ENCODE measurements around the gene USP17L12. TPM values are rescaled to one million over a fixed set of nuclear protein-coding genes. Genes with fewer than 3 reads are reported as not detected.
"Not testable (repeated sequence)": the region's sequence is repeated elsewhere in the genome, so short reads cannot be mapped to it uniquely, and the experiment has no call there.

The USP17L12 gene
- total and polyA plus RNA-seq, 2 donors = not detected

DNA sequence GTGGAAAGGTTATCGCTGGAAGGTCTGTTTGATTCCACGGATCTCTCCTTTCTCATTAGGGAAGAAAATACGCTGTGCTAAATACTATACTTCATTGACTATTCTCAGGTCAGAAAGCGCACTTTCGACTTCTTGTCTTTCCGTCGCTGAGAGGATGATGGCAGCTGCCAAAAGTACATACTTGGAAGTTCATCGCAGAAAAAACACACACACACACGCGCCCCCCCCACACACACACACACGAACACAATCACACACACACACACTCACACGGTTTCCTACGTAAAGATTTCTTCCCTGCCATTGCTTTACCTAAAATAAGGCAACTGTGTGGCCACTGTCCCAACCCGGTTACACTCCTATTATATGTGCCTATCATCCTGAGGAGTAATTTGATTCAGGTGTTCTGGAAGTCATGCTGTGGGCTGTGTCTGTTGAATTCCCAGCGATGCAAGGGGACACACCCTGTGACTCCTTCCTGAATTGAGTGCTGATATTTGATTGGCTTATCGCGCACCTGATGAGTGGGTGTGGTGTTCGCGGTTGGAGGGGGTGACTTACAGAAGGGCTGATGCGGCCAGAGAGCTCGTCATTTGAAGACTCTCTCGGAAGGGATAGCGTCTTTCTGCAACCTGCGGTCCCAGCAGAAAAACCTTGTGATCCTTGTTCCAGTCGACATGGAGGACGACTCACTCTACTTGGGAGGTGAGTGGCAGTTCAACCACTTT lies 28.2 kb downstream of the USP17L12 start, which contains the start of gene USP17L18:
Gene USP17L18 (plus strand): TSS at position 678 of the 728 bp plus-strand sequence. CDS start 0 bp downstream, at position 678.
- H3K9me3 ChIP-seq (ENCODE audit: control insufficient read depth in 2 of 2, insufficient read depth in 1 of 2, low read length in 1 of 2); H3K4me3 ChIP-seq (ENCODE audit: low read length in 2 of 2); H3K27me3 ChIP-seq (ENCODE audit: control insufficient read depth in 2 of 2, insufficient read depth in 1 of 2, low read length in 1 of 2); H3K27ac ChIP-seq (ENCODE audit: low read depth in 1 of 2, low read length in 1 of 2); H3K36me3 ChIP-seq (ENCODE audit: control insufficient read depth in 2 of 2, insufficient read depth in 2 of 2, low read length in 1 of 2); H3K4me1 ChIP-seq (ENCODE audit: control insufficient read depth in 2 of 2, insufficient read depth in 2 of 2, low read length in 2 of 2): not testable (repeated sequence)
- WGBS = 85% methylated on average over 14 of the region's 26 CpGs
- peak in 3 of 9 donors; percentile 0 to 2 (median 0) for DNase-seq (ENCODE audit: low read depth in 6 of 9, low spot score in 9 of 9)

DNA sequence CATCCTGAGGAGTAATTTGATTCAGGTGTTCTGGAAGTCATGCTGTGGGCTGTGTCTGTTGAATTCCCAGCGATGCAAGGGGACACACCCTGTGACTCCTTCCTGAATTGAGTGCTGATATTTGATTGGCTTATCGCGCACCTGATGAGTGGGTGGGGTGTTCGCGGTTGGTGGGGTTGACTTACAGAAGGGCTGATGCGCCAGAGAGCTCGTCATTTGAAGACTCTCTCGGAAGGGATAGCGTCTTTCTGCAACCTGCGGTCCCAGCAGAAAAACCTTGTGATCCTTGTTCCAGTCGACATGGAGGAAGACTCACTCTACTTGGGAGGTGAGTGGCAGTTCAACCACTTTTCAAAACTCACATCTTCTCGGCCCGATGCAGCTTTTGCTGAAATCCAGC lies 33.1 kb downstream of the USP17L12 start, which contains the start of gene USP17L19:
Gene USP17L19 (plus strand): TSS at position 301 of the 400 bp plus-strand sequence. CDS start 0 bp downstream, at position 301.
- not testable (repeated sequence) for H3K36me3 ChIP-seq (ENCODE audit: control insufficient read depth in 2 of 2, insufficient read depth in 2 of 2, low read length in 1 of 2); H3K9me3 ChIP-seq (ENCODE audit: control insufficient read depth in 2 of 2, insufficient read depth in 1 of 2, low read length in 1 of 2); H3K27ac ChIP-seq (ENCODE audit: low read depth in 1 of 2, low read length in 1 of 2); H3K27me3 ChIP-seq (ENCODE audit: control insufficient read depth in 2 of 2, insufficient read depth in 1 of 2, low read length in 1 of 2); DNase-seq (ENCODE audit: low read depth in 6 of 9, low spot score in 9 of 9); H3K4me1 ChIP-seq (ENCODE audit: control insufficient read depth in 2 of 2, insufficient read depth in 2 of 2, low read length in 2 of 2); H3K4me3 ChIP-seq (ENCODE audit: low read length in 2 of 2)
- WGBS = no CpG with 5 or more reads among the region's 13 CpGs

DNA sequence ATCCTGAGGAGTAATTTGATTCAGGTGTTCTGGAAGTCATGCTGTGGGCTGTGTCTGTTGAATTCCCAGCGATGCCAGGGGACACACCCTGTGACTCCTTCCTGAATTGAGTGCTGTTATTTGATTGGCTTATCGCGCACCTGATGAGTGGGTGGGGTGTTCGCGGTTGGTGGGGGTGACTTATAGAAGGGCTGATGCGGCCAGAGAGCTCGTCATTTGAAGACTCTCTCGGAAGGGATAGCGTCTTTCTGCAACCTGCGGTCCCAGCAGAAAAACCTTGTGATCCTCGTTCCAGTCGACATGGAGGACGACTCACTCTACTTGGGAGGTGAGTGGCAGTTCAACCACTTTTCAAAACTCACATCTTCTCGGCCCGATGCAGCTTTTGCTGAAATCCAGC lies 37.9 kb downstream of the USP17L12 start, which contains the start of gene USP17L20:
Gene USP17L20 (plus strand): TSS at position 301 of the 400 bp plus-strand sequence. CDS start 0 bp downstream, at position 301.
- H3K4me3 ChIP-seq (ENCODE audit: low read length in 2 of 2); H3K27ac ChIP-seq (ENCODE audit: low read depth in 1 of 2, low read length in 1 of 2); H3K9me3 ChIP-seq (ENCODE audit: control insufficient read depth in 2 of 2, insufficient read depth in 1 of 2, low read length in 1 of 2); H3K4me1 ChIP-seq (ENCODE audit: control insufficient read depth in 2 of 2, insufficient read depth in 2 of 2, low read length in 2 of 2); DNase-seq (ENCODE audit: low read depth in 6 of 9, low spot score in 9 of 9); H3K27me3 ChIP-seq (ENCODE audit: control insufficient read depth in 2 of 2, insufficient read depth in 1 of 2, low read length in 1 of 2); H3K36me3 ChIP-seq (ENCODE audit: control insufficient read depth in 2 of 2, insufficient read depth in 2 of 2, low read length in 1 of 2): not testable (repeated sequence)
- WGBS = no CpG with 5 or more reads among the region's 15 CpGs

DNA sequence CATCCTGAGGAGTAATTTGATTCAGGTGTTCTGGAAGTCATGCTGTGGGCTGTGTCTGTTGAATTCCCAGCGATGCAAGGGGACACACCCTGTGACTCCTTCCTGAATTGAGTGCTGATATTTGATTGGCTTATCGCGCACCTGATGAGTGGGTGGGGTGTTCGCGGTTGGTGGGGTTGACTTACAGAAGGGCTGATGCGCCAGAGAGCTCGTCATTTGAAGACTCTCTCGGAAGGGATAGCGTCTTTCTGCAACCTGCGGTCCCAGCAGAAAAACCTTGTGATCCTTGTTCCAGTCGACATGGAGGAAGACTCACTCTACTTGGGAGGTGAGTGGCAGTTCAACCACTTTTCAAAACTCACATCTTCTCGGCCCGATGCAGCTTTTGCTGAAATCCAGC lies 42.6 kb downstream of the USP17L12 start, which contains the start of gene USP17L21:
Gene USP17L21 (plus strand): TSS at position 301 of the 400 bp plus-strand sequence. CDS start 0 bp downstream, at position 301.
- H3K4me3 ChIP-seq (ENCODE audit: low read length in 2 of 2); H3K4me1 ChIP-seq (ENCODE audit: control insufficient read depth in 2 of 2, insufficient read depth in 2 of 2, low read length in 2 of 2); DNase-seq (ENCODE audit: low read depth in 6 of 9, low spot score in 9 of 9); H3K27me3 ChIP-seq (ENCODE audit: control insufficient read depth in 2 of 2, insufficient read depth in 1 of 2, low read length in 1 of 2); H3K27ac ChIP-seq (ENCODE audit: low read depth in 1 of 2, low read length in 1 of 2); H3K36me3 ChIP-seq (ENCODE audit: control insufficient read depth in 2 of 2, insufficient read depth in 2 of 2, low read length in 1 of 2); H3K9me3 ChIP-seq (ENCODE audit: control insufficient read depth in 2 of 2, insufficient read depth in 1 of 2, low read length in 1 of 2): not testable (repeated sequence)
- WGBS = no CpG with 5 or more reads among the region's 13 CpGs

DNA sequence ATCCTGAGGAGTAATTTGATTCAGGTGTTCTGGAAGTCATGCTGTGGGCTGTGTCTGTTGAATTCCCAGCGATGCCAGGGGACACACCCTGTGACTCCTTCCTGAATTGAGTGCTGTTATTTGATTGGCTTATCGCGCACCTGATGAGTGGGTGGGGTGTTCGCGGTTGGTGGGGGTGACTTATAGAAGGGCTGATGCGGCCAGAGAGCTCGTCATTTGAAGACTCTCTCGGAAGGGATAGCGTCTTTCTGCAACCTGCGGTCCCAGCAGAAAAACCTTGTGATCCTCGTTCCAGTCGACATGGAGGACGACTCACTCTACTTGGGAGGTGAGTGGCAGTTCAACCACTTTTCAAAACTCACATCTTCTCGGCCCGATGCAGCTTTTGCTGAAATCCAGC lies 47.4 kb downstream of the USP17L12 start, which contains the start of gene USP17L22:
Gene USP17L22 (plus strand): TSS at position 301 of the 400 bp plus-strand sequence. CDS start 0 bp downstream, at position 301.
- DNase-seq (ENCODE audit: low read depth in 6 of 9, low spot score in 9 of 9); H3K9me3 ChIP-seq (ENCODE audit: control insufficient read depth in 2 of 2, insufficient read depth in 1 of 2, low read length in 1 of 2); H3K4me3 ChIP-seq (ENCODE audit: low read length in 2 of 2); H3K36me3 ChIP-seq (ENCODE audit: control insufficient read depth in 2 of 2, insufficient read depth in 2 of 2, low read length in 1 of 2); H3K27me3 ChIP-seq (ENCODE audit: control insufficient read depth in 2 of 2, insufficient read depth in 1 of 2, low read length in 1 of 2); H3K27ac ChIP-seq (ENCODE audit: low read depth in 1 of 2, low read length in 1 of 2); H3K4me1 ChIP-seq (ENCODE audit: control insufficient read depth in 2 of 2, insufficient read depth in 2 of 2, low read length in 2 of 2): not testable (repeated sequence)
- no CpG with 5 or more reads among the region's 15 CpGs for WGBS

Other genes starting within 250 kb of the USP17L12 start
- not detected for gene FAM90A26, start 49.7 kb upstream of the USP17L12 start, total RNA-seq
- gene FAM90A26, start 49.7 kb upstream of the USP17L12 start, polyA plus RNA-seq = 0.02 TPM
- not detected for gene USP17L10, start 9.5 kb upstream of the USP17L12 start, total RNA-seq
- not detected for gene USP17L10, start 9.5 kb upstream of the USP17L12 start, polyA plus RNA-seq
- not detected for gene USP17L11, start 4.7 kb upstream of the USP17L12 start, total RNA-seq
- gene USP17L11, start 4.7 kb upstream of the USP17L12 start, polyA plus RNA-seq = not detected
- gene USP17L13, start 4.7 kb downstream of the USP17L12 start, total RNA-seq = not detected
- not detected for gene USP17L13, start 4.7 kb downstream of the USP17L12 start, polyA plus RNA-seq
- not detected for gene USP17L15, start 14.2 kb downstream of the USP17L12 start, total RNA-seq
- gene USP17L15, start 14.2 kb downstream of the USP17L12 start, polyA plus RNA-seq = 0.02 TPM
- gene USP17L17, start 23.7 kb downstream of the USP17L12 start, total RNA-seq = not detected
- gene USP17L17, start 23.7 kb downstream of the USP17L12 start, polyA plus RNA-seq = not detected
- gene USP17L18, start 28.5 kb downstream of the USP17L12 start, total RNA-seq = not detected
- not detected for gene USP17L18, start 28.5 kb downstream of the USP17L12 start, polyA plus RNA-seq
- gene USP17L19, start 33.2 kb downstream of the USP17L12 start, total RNA-seq = not detected
- not detected for gene USP17L19, start 33.2 kb downstream of the USP17L12 start, polyA plus RNA-seq
- not detected for gene USP17L20, start 38.0 kb downstream of the USP17L12 start, total RNA-seq
- not detected for gene USP17L20, start 38.0 kb downstream of the USP17L12 start, polyA plus RNA-seq
- not detected for gene USP17L21, start 42.7 kb downstream of the USP17L12 start, total RNA-seq
- not detected for gene USP17L21, start 42.7 kb downstream of the USP17L12 start, polyA plus RNA-seq
- gene USP17L22, start 47.5 kb downstream of the USP17L12 start, total RNA-seq = not detected
- not detected for gene USP17L22, start 47.5 kb downstream of the USP17L12 start, polyA plus RNA-seq
- not detected for gene USP17L24, start 105.0 kb downstream of the USP17L12 start, total RNA-seq
- gene USP17L24, start 105.0 kb downstream of the USP17L12 start, polyA plus RNA-seq = not detected
- gene USP17L25, start 109.8 kb downstream of the USP17L12 start, total RNA-seq = not detected
- gene USP17L25, start 109.8 kb downstream of the USP17L12 start, polyA plus RNA-seq = not detected
- gene USP17L26, start 114.5 kb downstream of the USP17L12 start, total RNA-seq = not detected
- not detected for gene USP17L26, start 114.5 kb downstream of the USP17L12 start, polyA plus RNA-seq
- not detected for gene USP17L5, start 119.3 kb downstream of the USP17L12 start, total RNA-seq
- not detected for gene USP17L5, start 119.3 kb downstream of the USP17L12 start, polyA plus RNA-seq
- not detected for gene USP17L27, start 124.0 kb downstream of the USP17L12 start, total RNA-seq
- not detected for gene USP17L27, start 124.0 kb downstream of the USP17L12 start, polyA plus RNA-seq
- not detected for gene USP17L28, start 128.7 kb downstream of the USP17L12 start, total RNA-seq
- not detected for gene USP17L28, start 128.7 kb downstream of the USP17L12 start, polyA plus RNA-seq
- gene USP17L29, start 133.5 kb downstream of the USP17L12 start, total RNA-seq = not detected
- gene USP17L29, start 133.5 kb downstream of the USP17L12 start, polyA plus RNA-seq = not detected
- gene USP17L30, start 143.0 kb downstream of the USP17L12 start, total RNA-seq = not detected
- not detected for gene USP17L30, start 143.0 kb downstream of the USP17L12 start, polyA plus RNA-seq
- not detected for gene DEFB131A, start 224.3 kb downstream of the USP17L12 start, total RNA-seq
- gene DEFB131A, start 224.3 kb downstream of the USP17L12 start, polyA plus RNA-seq = not detected

All from thymus (tissue), 11 donors.